CD14-positive monocyte (primary cell): Measurements from ENCODE around the gene KIRREL3. TPM values are rescaled to one million over a fixed set of nuclear protein-coding genes. Genes with fewer than 3 reads are reported as not detected.

Source experiments
- DNase-seq, 3 donors: peaks; one replicate each; pipeline ENCODE4 v3.0.0-alpha.2; 2011 to 2022
- H2AFZ ChIP-seq: 2 replicates; pipeline ENCODE4 v1.6.0; 2012; ENCODE audit warnings: mild to moderate bottlenecking, low read depth, low read length, inconsistent platforms; ENCODE audit not compliant: insufficient read depth, poor library complexity, severe bottlenecking
- H3K27ac ChIP-seq, 2 donors: 1 replicate in 1 of 2; 2 replicates in 1 of 2; pipeline ENCODE4 v1.5.1; 2012 to 2013; ENCODE audit warnings: low read length in 2 of 2, control low read depth in 1 of 2, inconsistent platforms in 1 of 2, low read depth in 1 of 2, mild to moderate bottlenecking in 1 of 2
- H3K27me3 ChIP-seq, 2 donors: one replicate each; pipeline versions ENCODE4 v1.6.0 to v1.6.1; 2011 to 2013; ENCODE audit warnings: low read length in 2 of 2; ENCODE audit not compliant: control insufficient read depth in 2 of 2, insufficient read depth in 2 of 2
- H3K36me3 ChIP-seq, 2 donors: replicated peaks in 1 of 2; 1 replicate in 1 of 2; 2 replicates in 1 of 2; pipeline versions ENCODE4 v1.5.1 to v1.6.1; 2012 to 2013; ENCODE audit warnings: low read length in 2 of 2, control low read depth in 1 of 2, inconsistent platforms in 1 of 2, mild to moderate bottlenecking in 1 of 2; ENCODE audit not compliant: insufficient read depth in 2 of 2, control insufficient read depth in 1 of 2
- H3K4me1 ChIP-seq, 2 donors: 1 replicate in 1 of 2; 2 replicates in 1 of 2; pipeline versions ENCODE4 v1.5.1 to v1.6.1; 2012 to 2013; ENCODE audit warnings: low read length in 2 of 2, control low read depth in 1 of 2, inconsistent platforms in 1 of 2, mild to moderate bottlenecking in 1 of 2, moderate library complexity in 1 of 2; ENCODE audit not compliant: insufficient read depth in 2 of 2, control insufficient read depth in 1 of 2
- H3K4me2 ChIP-seq: replicated peaks from 2 replicates; pipeline ENCODE3; 2012; ENCODE audit warnings: low read length, moderate library complexity, mild to moderate bottlenecking; ENCODE audit not compliant: poor library complexity, severe bottlenecking; ENCODE audit errors: extremely low read depth
- H3K4me3 ChIP-seq, 3 experiments: fragments of 200-600 bp in 1 of 3; sonication (generic) in 1 of 3; replicated peaks in 1 of 3; 1 replicate in 2 of 3; 2 replicates in 1 of 3; pipeline ENCODE4 v1.5.1; 2011 to 2013; ENCODE audit warnings: low read length in 3 of 3, mild to moderate bottlenecking in 3 of 3, control low read depth in 2 of 3, low read depth in 2 of 3, inconsistent platforms in 1 of 3, moderate library complexity in 1 of 3
- H3K79me2 ChIP-seq: 2 replicates; pipeline ENCODE4 v1.6.0; 2012; ENCODE audit warnings: mild to moderate bottlenecking, control low read depth, inconsistent platforms, low read length, moderate library complexity; ENCODE audit not compliant: insufficient read depth
- H3K9ac ChIP-seq: 2 replicates; pipeline ENCODE4 v1.6.0; 2017; ENCODE audit warnings: low read length, mild to moderate bottlenecking; ENCODE audit not compliant: insufficient read depth, poor library complexity, severe bottlenecking
- H3K9me3 ChIP-seq, 2 donors: replicated peaks in 1 of 2; 1 replicate in 1 of 2; 2 replicates in 1 of 2; pipeline versions ENCODE4 v1.5.1 to v1.6.1; 2012 to 2013; ENCODE audit warnings: low read length in 2 of 2, control low read depth in 1 of 2; ENCODE audit not compliant: control insufficient read depth in 1 of 2, insufficient read depth in 1 of 2
- H4K20me1 ChIP-seq: 2 replicates; pipeline ENCODE4 v1.6.0; 2012; ENCODE audit warnings: mild to moderate bottlenecking, low read length, control low read depth, moderate library complexity; ENCODE audit not compliant: insufficient read depth
- H3K27ac Mint-ChIP-seq, 7 donors: one replicate each; pipeline ENCODE4 v1.8.0; 2020; ENCODE audit warnings: mild to moderate bottlenecking in 7 of 7, mixed read lengths in 7 of 7, moderate library complexity in 6 of 7, inconsistent platforms in 2 of 7
- H3K27me3 Mint-ChIP-seq, 3 donors: one replicate each; pipeline ENCODE4 v1.8.0; 2021 to 2022; ENCODE audit warnings: low read depth in 3 of 3, mild to moderate bottlenecking in 3 of 3, mixed read lengths in 3 of 3, moderate library complexity in 3 of 3, inconsistent platforms in 1 of 3
- H3K36me3 Mint-ChIP-seq, 2 donors: one replicate each; pipeline ENCODE4 v1.8.0; 2020; ENCODE audit warnings: mixed read lengths in 2 of 2, inconsistent platforms in 1 of 2, mild to moderate bottlenecking in 1 of 2
- H3K4me1 Mint-ChIP-seq: one replicate; pipeline ENCODE4 v1.8.0; 2020; ENCODE audit warnings: mild to moderate bottlenecking, mixed read lengths
- H3K4me3 Mint-ChIP-seq, 2 donors: one replicate each; pipeline ENCODE4 v1.8.0; 2020; ENCODE audit warnings: mild to moderate bottlenecking in 2 of 2, mixed read lengths in 2 of 2, moderate library complexity in 1 of 2
- H3K9me3 Mint-ChIP-seq, 7 donors: one replicate each; pipeline ENCODE4 v1.8.0; 2020 to 2022; ENCODE audit warnings: mixed read lengths in 7 of 7, mild to moderate bottlenecking in 6 of 7, moderate library complexity in 6 of 7, inconsistent platforms in 2 of 7
- WGBS: methylation state at CpG from one replicate; pipeline ENCODE4 v1.1.5; 2013; ENCODE audit warnings: missing lambda C conversion rate; ENCODE audit not compliant: insufficient coverage; 5-methylcytosine and 5-hydroxymethylcytosine counted together
- intact Hi-C, 2 donors: fragments of 100-400 bp; cut with micrococcal nuclease; formaldehyde crosslinking; loops; one replicate each; pipeline versions ENCODE4 v1.15.0 to v1.15.1; 2023
- polyA plus RNA-seq, 3 donors: library from polyadenylated mRNA; depleted of rRNA in 1 of 3; unstranded in 2 of 3; stranded (reverse) in 1 of 3; fragments of 300-500 nt in 2 of 3; fragments of >200 nt in 1 of 3; fragmentation: Illumina TruSeq in 2 of 3; gene quantifications; 1 replicate in 2 of 3; 2 replicates in 1 of 3; pipeline ENCODE4 v1.2.3, GENCODE V29; 2012 to 2021
- TF ChIP-seq, protein P1 (sequence below): fragments of 200-600 bp; IDR thresholded peaks from one replicate; pipeline ENCODE4 v1.8.0; 2022; ENCODE audit warnings: antibody characterized with exemption, mild to moderate bottlenecking

KIRREL3 gene
- polyA plus RNA-seq, 3 donors = not detected

DNA sequence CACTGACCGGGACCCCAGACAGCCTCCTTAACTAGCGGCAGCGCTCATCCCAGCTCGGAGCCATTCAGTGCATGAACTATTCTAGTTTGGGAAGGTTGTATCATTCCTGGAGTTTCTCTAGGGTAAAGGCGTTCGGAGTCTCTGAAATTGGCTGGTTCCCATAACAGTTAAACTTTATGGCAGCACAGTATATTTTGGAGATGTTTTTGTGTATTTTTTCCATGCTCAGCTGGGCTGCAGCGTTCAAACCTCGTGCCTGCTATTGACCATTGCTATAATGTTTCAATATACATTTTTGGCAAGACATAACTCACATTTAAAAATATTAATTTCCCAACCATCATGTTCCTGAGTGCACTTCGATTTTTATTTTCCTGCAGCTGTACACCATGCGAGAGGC lies 475.4 kb downstream of the KIRREL3 start:
- Histone ChIP-seq H3K27ac (no peak overlapping the region), H4K20me1 (no peaks in the 10 kb centered on the region), H2AFZ (no peak overlapping the region), H3K79me2 (no peaks in the 10 kb centered on the region), H3K36me3 (no peaks in the 10 kb centered on the region), H3K4me1 (no peaks in the 10 kb centered on the region), H3K4me3 (no peak overlapping the region), H3K4me2 (no peak overlapping the region), H3K9me3 (no peaks in the 10 kb centered on the region), H3K27me3 (no peaks in the 10 kb centered on the region), H3K9ac (no peak overlapping the region)
- TF ChIP-seq, protein P1, sequence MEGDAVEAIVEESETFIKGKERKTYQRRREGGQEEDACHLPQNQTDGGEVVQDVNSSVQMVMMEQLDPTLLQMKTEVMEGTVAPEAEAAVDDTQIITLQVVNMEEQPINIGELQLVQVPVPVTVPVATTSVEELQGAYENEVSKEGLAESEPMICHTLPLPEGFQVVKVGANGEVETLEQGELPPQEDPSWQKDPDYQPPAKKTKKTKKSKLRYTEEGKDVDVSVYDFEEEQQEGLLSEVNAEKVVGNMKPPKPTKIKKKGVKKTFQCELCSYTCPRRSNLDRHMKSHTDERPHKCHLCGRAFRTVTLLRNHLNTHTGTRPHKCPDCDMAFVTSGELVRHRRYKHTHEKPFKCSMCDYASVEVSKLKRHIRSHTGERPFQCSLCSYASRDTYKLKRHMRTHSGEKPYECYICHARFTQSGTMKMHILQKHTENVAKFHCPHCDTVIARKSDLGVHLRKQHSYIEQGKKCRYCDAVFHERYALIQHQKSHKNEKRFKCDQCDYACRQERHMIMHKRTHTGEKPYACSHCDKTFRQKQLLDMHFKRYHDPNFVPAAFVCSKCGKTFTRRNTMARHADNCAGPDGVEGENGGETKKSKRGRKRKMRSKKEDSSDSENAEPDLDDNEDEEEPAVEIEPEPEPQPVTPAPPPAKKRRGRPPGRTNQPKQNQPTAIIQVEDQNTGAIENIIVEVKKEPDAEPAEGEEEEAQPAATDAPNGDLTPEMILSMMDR = no peak
- no peak for DNase-seq
- intact Hi-C loops = loop anchor here in 1 of 2 donors (10.0 kb wide), 1 partner anchor 950 kb away; no protein-coding TSS in a partner anchor
- no peaks in the 10 kb centered on the region for H3K9me3 Mint-ChIP-seq
- no peaks in the 10 kb centered on the region for H3K36me3 Mint-ChIP-seq
- no peak overlapping the region for H3K27ac Mint-ChIP-seq
- peaks cover 4 to 10% (median 10%) of the 10 kb centered on the region in 3 donors for H3K27me3 Mint-ChIP-seq
- no peak overlapping the region for H3K4me3 Mint-ChIP-seq
- no peaks in the 10 kb centered on the region for H3K4me1 Mint-ChIP-seq
- 87% methylated on average over 4 of the region's 10 CpGs for WGBS

DNA sequence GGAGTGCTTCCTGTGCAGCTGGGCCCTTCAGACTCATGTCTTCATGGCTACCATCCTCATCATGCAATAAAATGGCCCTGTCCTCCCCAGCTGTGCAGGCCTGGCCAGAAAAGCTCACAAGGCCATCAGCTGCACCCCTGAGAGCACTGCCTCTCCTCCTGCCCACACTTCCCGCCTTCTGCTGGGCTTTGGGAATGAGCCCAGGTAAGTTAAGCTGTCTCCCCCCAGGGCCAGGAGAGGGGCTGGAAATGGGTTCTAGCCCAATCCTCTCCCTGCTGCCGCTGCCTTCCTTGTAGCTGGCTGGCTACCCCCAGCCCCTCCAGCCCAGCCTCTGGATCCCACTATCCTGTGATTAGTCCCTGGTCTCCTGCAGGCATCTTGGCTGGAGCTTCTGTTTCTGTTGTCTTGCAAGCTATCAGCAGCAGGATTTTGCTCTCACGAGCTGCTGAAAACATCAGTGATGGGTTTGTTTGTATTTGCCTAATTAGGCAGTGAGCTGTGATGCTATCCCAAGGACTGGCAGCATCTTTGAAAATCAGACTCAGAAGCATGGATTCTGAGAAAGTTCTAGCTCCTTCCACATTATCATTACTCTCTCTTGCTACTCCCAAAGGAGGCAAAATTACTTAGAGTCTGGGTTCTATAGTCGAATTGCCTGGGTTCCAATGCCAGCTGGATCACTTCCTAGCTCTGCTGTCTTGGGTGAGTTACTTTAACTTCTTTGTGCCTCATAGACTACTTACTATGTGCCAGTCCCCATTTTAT lies 476.9 kb downstream of the KIRREL3 start:
- Histone ChIP-seq H3K9ac (no peak overlapping the region), H2AFZ (no peak overlapping the region), H3K27me3 (no peaks in the 10 kb centered on the region), H3K4me1 (no peaks in the 10 kb centered on the region), H3K4me2 (no peak overlapping the region), H3K4me3 (no peak overlapping the region), H3K79me2 (no peaks in the 10 kb centered on the region), H3K9me3 (no peaks in the 10 kb centered on the region), H3K36me3 (no peaks in the 10 kb centered on the region), H3K27ac (no peak overlapping the region), H4K20me1 (no peaks in the 10 kb centered on the region)
- TF ChIP-seq, protein P1 = no peak
- 87% methylated on average over 3 of the region's 4 CpGs for WGBS
- Mint-ChIP-seq H3K4me1 (no peaks in the 10 kb centered on the region), H3K27me3 (peaks cover 6 to 7% (median 7%) of the 10 kb centered on the region in 3 donors), H3K4me3 (no peak overlapping the region), H3K9me3 (no peaks in the 10 kb centered on the region), H3K27ac (no peak overlapping the region), H3K36me3 (no peaks in the 10 kb centered on the region)
- intact Hi-C loops = loop anchor here in 1 of 2 donors (10.0 kb wide), 1 partner anchor 951 kb away; no protein-coding TSS in a partner anchor
- DNase-seq = no peak
